HUES48 (cell line): ENCODE data around the gene COL25A1.

Experiments
- H3K27ac ChIP-seq: one replicate; pipeline ENCODE4 v1.7.0; 2013; ENCODE audit warnings: low read depth, low read length, inconsistent platforms
- H3K27me3 ChIP-seq: 2 replicates; pipeline ENCODE4 v1.6.1; 2013; ENCODE audit warnings: mild to moderate bottlenecking, low read length; ENCODE audit not compliant: control insufficient read depth, insufficient read depth
- H3K36me3 ChIP-seq: 2 replicates; pipeline ENCODE4 v1.6.1; 2013; ENCODE audit warnings: low read length; ENCODE audit not compliant: control insufficient read depth, insufficient read depth
- H3K4me1 ChIP-seq: 2 replicates; pipeline ENCODE4 v1.6.1; 2013; ENCODE audit warnings: mild to moderate bottlenecking, low read length; ENCODE audit not compliant: control insufficient read depth, insufficient read depth
- H3K4me3 ChIP-seq: 2 replicates; pipeline ENCODE4 v1.5.1; 2013; ENCODE audit warnings: mild to moderate bottlenecking, low read depth, low read length
- H3K9ac ChIP-seq: 2 replicates; pipeline ENCODE4 v1.6.1; 2013; ENCODE audit warnings: mild to moderate bottlenecking, low read depth, low read length, moderate library complexity
- H3K9me3 ChIP-seq: 2 replicates; pipeline ENCODE4 v1.6.1; 2013; ENCODE audit warnings: low read length; ENCODE audit not compliant: control insufficient read depth, insufficient read depth

Gene COL25A1

DNA sequence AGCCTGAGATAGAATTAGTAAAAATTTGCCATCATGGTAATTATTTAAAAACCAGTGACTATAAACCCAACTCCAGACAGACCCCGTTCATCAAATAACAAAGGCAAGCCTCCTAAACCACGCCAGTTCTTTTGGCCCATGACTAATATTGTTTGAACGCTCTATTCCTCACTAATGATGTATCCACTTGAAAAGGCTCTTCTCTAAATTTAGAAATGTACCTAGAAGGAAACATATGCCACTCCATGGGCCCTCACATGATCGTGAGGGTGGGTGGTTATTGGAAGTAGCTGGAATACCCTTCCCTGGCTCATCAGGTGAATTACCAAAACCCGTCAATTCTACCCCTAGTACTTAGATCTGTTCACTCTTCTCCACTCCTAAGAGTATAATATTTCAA is 249.2 kb downstream of the COL25A1 start:
- no peak overlapping the region for H3K4me3 ChIP-seq
- no peak overlapping the region for H3K9ac ChIP-seq
- H3K9me3 ChIP-seq = no peaks in the 10 kb centered on the region
- no peaks in the 10 kb centered on the region for H3K4me1 ChIP-seq
- H3K27ac ChIP-seq = no peak overlapping the region
- no peaks in the 10 kb centered on the region for H3K36me3 ChIP-seq
- H3K27me3 ChIP-seq = no peaks in the 10 kb centered on the region

DNA sequence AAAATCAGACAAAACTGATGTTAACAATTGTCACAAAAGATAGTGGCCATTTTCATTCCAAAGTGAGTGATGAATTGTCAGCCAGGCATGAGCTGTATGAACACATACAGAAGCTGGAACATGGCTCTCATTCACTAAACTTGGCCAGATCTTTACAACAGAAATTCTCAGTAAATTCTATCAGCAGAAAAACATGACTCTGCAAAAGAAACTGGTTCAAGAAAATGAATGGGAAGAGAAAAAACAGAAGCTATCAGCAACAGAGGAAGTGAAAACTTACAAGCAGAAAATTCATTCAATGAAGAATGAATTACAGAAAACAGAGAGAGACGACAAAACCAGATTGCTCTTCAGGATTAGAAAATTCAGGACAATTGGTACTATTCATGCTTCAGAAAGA is 249.6 kb downstream of the COL25A1 start:
- Histone ChIP-seq H3K4me3 (no peak overlapping the region), H3K9me3 (no peaks in the 10 kb centered on the region), H3K4me1 (no peaks in the 10 kb centered on the region), H3K36me3 (no peaks in the 10 kb centered on the region), H3K27me3 (no peaks in the 10 kb centered on the region), H3K27ac (no peak overlapping the region), H3K9ac (no peak overlapping the region)

DNA sequence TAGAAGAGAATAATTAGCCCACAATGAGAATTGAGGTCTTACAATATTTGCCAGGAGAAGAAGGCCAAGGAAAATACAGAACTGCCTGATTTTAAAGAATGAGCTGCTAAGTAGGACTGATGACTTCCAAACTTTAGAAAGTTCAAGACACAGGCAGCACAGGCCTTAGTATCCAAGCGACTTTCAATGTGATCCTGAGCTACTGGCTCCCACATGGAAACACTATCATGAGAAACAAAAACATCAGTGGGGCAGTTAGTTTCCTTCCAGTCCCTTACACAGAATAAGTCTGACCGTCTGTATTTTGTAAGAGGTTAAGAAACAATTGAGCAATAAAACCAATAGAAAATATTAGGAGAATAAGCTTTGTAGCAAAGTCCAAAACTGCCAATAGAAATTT is 251.4 kb downstream of the COL25A1 start:
- Histone ChIP-seq H3K36me3 (no peaks in the 10 kb centered on the region), H3K4me1 (no peaks in the 10 kb centered on the region), H3K4me3 (no peak overlapping the region), H3K9me3 (no peaks in the 10 kb centered on the region), H3K27ac (no peak overlapping the region), H3K27me3 (no peaks in the 10 kb centered on the region), H3K9ac (no peak overlapping the region)

DNA sequence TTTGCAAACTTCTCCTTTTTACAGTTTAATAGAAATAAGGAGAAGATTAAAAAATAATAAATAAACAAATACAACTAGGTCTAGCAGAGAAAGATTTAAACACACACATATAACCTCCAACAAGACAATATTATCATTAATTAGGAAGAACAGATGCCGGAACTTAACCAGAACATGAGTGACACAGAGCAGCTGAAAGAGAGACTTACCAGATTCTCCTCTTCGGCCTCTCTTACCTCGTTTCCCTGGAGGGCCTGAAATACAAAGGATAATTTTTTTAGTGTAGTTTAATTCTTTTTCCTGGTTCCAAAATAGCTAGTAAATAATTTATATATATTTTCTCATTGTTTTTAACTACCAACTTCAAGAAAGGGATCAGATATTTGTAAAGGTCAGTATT is 252.5 kb downstream of the COL25A1 start:
- H3K4me1 ChIP-seq = no peaks in the 10 kb centered on the region
- H3K9me3 ChIP-seq = no peaks in the 10 kb centered on the region
- no peak overlapping the region for H3K4me3 ChIP-seq
- H3K27ac ChIP-seq = no peak overlapping the region
- H3K27me3 ChIP-seq = no peaks in the 10 kb centered on the region
- no peaks in the 10 kb centered on the region for H3K36me3 ChIP-seq
- no peak overlapping the region for H3K9ac ChIP-seq

DNA sequence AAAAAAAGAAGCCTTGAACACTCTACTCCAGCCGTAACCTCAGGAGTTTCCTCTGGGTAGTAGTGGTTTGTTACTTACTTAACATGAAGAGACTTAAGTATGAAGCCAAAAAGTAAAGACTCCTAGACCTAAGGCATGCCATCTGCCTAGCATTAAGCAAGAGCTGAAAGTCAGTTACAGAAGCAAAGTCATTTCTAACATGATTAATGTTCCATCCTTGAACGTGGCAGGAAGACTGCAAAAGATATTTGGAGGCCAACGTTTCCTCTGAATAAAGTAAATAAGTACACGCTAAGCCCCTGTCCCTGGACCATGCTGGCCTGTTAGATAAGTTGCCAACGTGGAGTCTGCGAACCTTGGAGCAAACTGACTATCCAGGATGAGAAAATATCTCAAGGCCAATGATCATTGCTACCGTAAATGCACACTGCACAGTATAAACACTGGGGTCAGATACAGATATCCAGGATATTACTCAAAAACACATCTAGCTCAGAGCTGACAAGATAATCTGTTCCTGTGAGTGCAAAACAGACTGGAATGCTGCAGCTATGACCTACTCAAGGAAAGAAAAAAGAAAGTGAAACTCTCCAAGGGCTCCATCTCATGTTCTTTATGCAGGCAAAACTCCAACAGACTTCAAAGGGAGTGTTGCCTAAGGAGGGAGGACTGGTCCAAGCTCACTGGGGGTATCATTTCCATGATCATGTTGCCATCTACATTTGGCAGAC is 255.8 kb downstream of the COL25A1 start:
- Histone ChIP-seq H3K4me3 (no peak overlapping the region), H3K9me3 (no peaks in the 10 kb centered on the region), H3K36me3 (no peaks in the 10 kb centered on the region), H3K27ac (no peak overlapping the region), H3K27me3 (no peaks in the 10 kb centered on the region), H3K4me1 (no peaks in the 10 kb centered on the region), H3K9ac (no peak overlapping the region)

DNA sequence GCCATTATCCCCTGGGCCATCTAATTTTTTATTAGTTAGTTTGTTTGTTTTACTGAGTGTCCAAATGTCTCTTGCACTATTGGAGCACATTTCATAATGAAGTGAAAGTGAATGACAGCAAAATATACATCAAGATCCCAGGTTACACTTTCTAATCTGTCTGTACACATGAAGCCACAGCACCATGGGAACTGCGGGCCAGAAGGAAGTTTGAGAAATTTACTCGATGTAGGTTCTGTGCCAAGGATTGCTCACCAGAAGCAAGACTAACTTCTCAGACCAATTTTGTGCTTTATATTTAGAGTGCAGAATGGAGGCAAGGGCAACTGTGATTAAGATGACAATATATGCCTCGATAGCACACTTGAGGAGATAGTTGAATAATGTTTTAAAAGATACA is 258.0 kb downstream of the COL25A1 start:
- Histone ChIP-seq H3K9ac (no peak overlapping the region), H3K4me3 (no peak overlapping the region), H3K36me3 (no peaks in the 10 kb centered on the region), H3K9me3 (no peaks in the 10 kb centered on the region), H3K4me1 (no peaks in the 10 kb centered on the region), H3K27ac (no peak overlapping the region), H3K27me3 (no peaks in the 10 kb centered on the region)

DNA sequence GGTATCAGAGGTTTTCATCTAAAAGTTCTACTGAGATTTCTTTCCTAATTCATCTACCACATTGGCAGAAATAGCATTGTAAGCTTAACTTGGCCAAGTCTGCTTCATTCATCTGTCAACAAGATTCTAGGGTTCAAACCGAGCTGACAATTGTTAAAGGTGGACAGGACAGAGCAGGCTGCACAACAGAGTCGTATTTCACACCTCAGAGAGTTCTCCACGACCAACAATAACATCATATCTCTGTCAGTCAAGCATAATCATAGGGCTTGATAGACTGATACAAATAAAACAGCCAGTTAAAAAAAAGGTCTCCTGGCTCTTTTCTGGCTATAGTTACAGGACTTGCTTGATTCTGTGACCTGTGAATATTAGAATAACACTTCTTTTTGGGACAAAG is 259.2 kb downstream of the COL25A1 start:
- no peak overlapping the region for H3K9ac ChIP-seq
- no peaks in the 10 kb centered on the region for H3K36me3 ChIP-seq
- no peaks in the 10 kb centered on the region for H3K4me1 ChIP-seq
- H3K27ac ChIP-seq = no peak overlapping the region
- H3K4me3 ChIP-seq = no peak overlapping the region
- no peaks in the 10 kb centered on the region for H3K9me3 ChIP-seq
- no peaks in the 10 kb centered on the region for H3K27me3 ChIP-seq

DNA sequence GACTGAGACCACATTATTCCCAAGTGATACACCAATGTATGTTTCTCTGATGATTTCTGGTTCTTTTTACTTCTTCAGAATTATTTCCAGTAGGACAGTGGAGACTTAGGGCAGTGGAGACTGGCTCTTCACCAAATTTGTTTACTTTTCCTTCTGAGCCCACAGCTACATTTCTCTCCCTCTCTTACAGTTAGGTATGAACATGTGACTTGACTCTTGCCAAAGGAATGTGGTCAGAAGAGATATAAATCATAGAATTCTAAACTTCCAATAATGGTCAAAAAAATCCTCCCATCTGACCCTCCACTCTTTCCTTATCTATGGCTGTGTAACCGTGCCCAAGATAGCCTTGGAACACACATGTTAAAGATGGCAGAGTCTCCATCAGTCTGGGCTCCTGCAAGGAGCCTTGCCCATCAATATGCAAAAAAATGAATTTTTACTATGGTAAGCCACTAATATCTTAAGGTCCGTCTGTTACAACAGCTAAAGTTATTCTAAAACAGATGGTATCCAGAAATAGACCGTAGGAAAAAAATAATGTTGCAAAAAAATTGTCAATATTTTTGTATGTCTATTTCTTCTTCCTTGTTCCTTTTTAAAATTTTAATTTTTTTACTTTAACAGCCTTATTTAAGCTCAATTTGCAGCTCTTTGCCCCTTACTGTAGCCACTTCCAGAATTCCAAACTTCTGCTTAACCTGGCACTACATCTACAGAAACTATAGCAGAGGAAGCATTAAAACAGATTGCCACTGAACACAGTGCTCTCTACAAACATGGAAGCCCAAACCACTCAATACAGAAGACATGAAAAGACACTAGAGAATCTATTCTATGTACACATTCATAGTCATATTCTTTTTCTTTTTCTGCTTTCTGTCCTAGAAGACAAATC is 260.7 kb downstream of the COL25A1 start:
- Histone ChIP-seq H3K4me1 (no peaks in the 10 kb centered on the region), H3K36me3 (no peaks in the 10 kb centered on the region), H3K4me3 (no peak overlapping the region), H3K27me3 (no peaks in the 10 kb centered on the region), H3K9ac (no peak overlapping the region), H3K9me3 (no peaks in the 10 kb centered on the region), H3K27ac (no peak overlapping the region)

DNA sequence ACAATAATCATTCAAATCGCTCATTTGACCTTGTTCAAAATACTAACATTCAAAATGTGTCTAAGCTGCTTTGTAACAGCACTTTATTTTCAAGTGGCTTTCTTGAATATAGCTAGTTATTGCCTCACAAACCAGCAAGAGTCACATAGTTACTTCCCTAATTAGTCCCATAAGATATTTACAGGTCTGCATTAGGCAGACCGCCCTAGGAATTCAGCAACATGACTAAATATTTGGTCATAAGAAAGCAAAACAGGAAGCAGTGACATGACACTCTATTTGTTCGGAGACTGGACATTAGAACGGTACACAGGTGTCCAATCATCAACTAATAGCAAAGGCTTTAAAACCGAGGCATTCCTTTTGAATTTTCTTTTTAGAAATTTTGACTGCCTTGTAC is 262.0 kb downstream of the COL25A1 start:
- Histone ChIP-seq H3K27ac (no peak overlapping the region), H3K27me3 (no peaks in the 10 kb centered on the region), H3K4me1 (no peaks in the 10 kb centered on the region), H3K9me3 (no peaks in the 10 kb centered on the region), H3K4me3 (no peak overlapping the region), H3K9ac (no peak overlapping the region), H3K36me3 (no peaks in the 10 kb centered on the region)

DNA sequence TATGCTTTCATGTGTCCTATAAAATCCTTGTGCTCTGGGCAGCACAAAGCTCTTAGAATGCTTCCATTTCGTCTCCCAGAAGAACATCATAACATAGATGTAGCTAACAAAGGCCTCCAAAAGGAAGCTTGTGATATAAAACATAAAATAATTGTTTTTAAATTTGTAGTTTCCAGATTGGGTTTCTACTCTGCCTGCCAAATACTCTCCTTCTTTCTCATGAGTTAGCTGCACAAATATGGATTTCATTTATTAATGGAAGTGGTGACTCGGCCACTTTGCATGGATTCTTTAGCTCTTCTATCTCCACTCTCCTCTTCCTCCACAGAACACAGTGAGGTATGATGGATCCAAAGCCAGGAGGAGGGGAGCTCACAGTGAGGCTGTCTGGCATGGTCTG is 265.4 kb downstream of the COL25A1 start:
- Histone ChIP-seq H3K9me3 (no peaks in the 10 kb centered on the region), H3K9ac (no peak overlapping the region), H3K27ac (no peak overlapping the region), H3K4me3 (no peak overlapping the region), H3K4me1 (no peaks in the 10 kb centered on the region), H3K27me3 (no peaks in the 10 kb centered on the region), H3K36me3 (no peaks in the 10 kb centered on the region)

DNA sequence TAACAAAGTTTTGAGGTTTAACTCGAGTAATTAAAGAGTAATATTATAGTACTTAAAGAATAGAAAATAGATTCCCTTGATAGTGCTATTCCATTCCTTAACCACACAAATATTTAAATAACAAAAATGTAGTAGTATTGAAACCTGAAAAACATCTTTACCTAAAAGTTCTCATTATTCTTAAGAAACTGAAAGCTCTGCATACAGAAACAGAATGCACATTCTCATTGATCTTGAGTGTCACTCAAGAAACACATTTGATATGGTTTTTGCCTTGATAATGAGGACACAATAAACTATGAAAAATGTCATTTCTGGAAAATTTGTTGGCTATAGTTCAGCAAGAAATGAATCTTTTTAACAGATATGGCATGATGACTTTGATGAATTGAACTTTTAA is 268.5 kb downstream of the COL25A1 start:
- Histone ChIP-seq H3K4me1 (no peaks in the 10 kb centered on the region), H3K36me3 (no peaks in the 10 kb centered on the region), H3K27me3 (no peaks in the 10 kb centered on the region), H3K9ac (no peak overlapping the region), H3K4me3 (no peak overlapping the region), H3K27ac (no peak overlapping the region), H3K9me3 (no peaks in the 10 kb centered on the region)
